Measurements from ENCODE around the gene CD58. TPM values are rescaled to one million over a fixed set of nuclear protein-coding genes. Genes with fewer than 3 reads are reported as not detected.

The CD58 gene
- total RNA-seq, 4 donors from 2014 or later, result 25.3 to 40.9 (median 28.9) TPM

- H3K4me3 ChIP-seq (ENCODE audit: low read depth, poor library complexity, severe bottlenecking), result no peak overlapping the region
- WGBS, 2 donors, result 30 to 33% methylated on average over 11 of the region's 11 CpGs
- peak; percentile 70 to 91 for DNase-seq (ENCODE audit: low spot score in 2 of 2)
- intact Hi-C loops (cut with DNase I; ENCODE audit: low total_unique reads), result loop anchor here (5.0 kb wide), 1 partner anchor 148 kb away; no protein-coding TSS in a partner anchor
- no peak for TF ChIP-seq POLR2A (IDR thresholded peaks at IDR 0.05)
- TF ChIP-seq CTCF (IDR thresholded peaks at IDR 0.05), result no peak
Observed at GRCh38 chr1:116574581-116575291, 3.9 kb upstream of the CD58 start.

- DNase-seq (ENCODE audit: low spot score in 2 of 2), result no peak
- no peak overlapping the region for H3K4me3 ChIP-seq (ENCODE audit: low read depth, poor library complexity, severe bottlenecking)
- intact Hi-C loops (cut with DNase I; ENCODE audit: low total_unique reads), result loop anchor here (5.0 kb wide), 1 partner anchor 149 kb away; no protein-coding TSS in a partner anchor
- TF ChIP-seq CTCF (IDR thresholded peaks at IDR 0.05), result no peak
- no peak for TF ChIP-seq POLR2A (IDR thresholded peaks at IDR 0.05)
- 85 to 88% methylated on average over 7 of the region's 7 CpGs for WGBS, 2 donors
Observed at GRCh38 chr1:116573431-116574095, 2.7 kb upstream of the CD58 start.

- intact Hi-C loops (cut with DNase I; ENCODE audit: low total_unique reads), result loop anchor here (5.0 kb wide), 1 partner anchor 149 kb away; no protein-coding TSS in a partner anchor
- 74 to 81% methylated on average over 4 of the region's 4 CpGs for WGBS, 2 donors
Observed at GRCh38 chr1:116572771-116573430, 2.1 kb upstream of the CD58 start.

GRCh38 chr1:116572099-116572498 lies 1.3 kb upstream of the CD58 start:
- intact Hi-C loops (cut with DNase I; ENCODE audit: low total_unique reads), result loop anchor here (5.0 kb wide), 1 partner anchor 150 kb away; no protein-coding TSS in a partner anchor
- TF ChIP-seq CTCF (IDR thresholded peaks at IDR 0.05) (no peak), POLR2A (IDR thresholded peaks at IDR 0.05) (no peak)
- no peak overlapping the region for H3K4me3 ChIP-seq (ENCODE audit: low read depth, poor library complexity, severe bottlenecking)
- no peak for DNase-seq (ENCODE audit: low spot score in 2 of 2)
- 87 to 91% methylated on average over 2 of the region's 2 CpGs for WGBS, 2 donors

More at GRCh38 chr1:116572771-116573430, 2.1 kb upstream of the CD58 start:
- no peak for DNase-seq (ENCODE audit: low spot score in 2 of 2)
- H3K4me3 ChIP-seq (ENCODE audit: low read depth, poor library complexity, severe bottlenecking), result no peak overlapping the region
- no peak for TF ChIP-seq CTCF (IDR thresholded peaks at IDR 0.05)
- TF ChIP-seq POLR2A (IDR thresholded peaks at IDR 0.05), result no peak

GRCh38 chr1:116571215-116571919 lies 541 bp upstream of the CD58 start:
- H3K4me3 ChIP-seq (ENCODE audit: low read depth, poor library complexity, severe bottlenecking), result peak overlapping the region; percentile 85
- 9 to 11% methylated on average over 24 of the region's 24 CpGs for WGBS, 2 donors
- DNase-seq (ENCODE audit: low spot score in 2 of 2), result no peak
- intact Hi-C loops (cut with DNase I; ENCODE audit: low total_unique reads), result loop anchor here (5.0 kb wide), 1 partner anchor 151 kb away; no protein-coding TSS in a partner anchor
- TF ChIP-seq POLR2A (IDR thresholded peaks at IDR 0.05), result no peak
- no peak for TF ChIP-seq CTCF (IDR thresholded peaks at IDR 0.05)
